DND-41 (cell line): ENCODE results near the gene PADI3.

Experiments
- ATAC-seq: fragments of 200-7000 bp; cut with Tn5 transposase; 3 replicates; pipeline ENCODE4 v1.9.1; 2021; ENCODE audit warnings: low read depth; ENCODE audit not compliant: insufficient read depth
- DNase-seq: peaks from one replicate; pipeline ENCODE4 v3.0.0-alpha.2; 2020
- H2AFZ ChIP-seq: 2 replicates; pipeline ENCODE4 v1.6.0; 2012; ENCODE audit warnings: low read depth, low read length
- H3K27ac ChIP-seq: 2 replicates; pipeline ENCODE4 v1.5.1; 2012; ENCODE audit warnings: low read length, inconsistent platforms
- H3K27me3 ChIP-seq: fragments of 200-600 bp; sonication (generic); 2 replicates; pipeline ENCODE4 v1.6.0; 2012; ENCODE audit warnings: low read length, mild to moderate bottlenecking, inconsistent platforms; ENCODE audit not compliant: insufficient read depth, poor library complexity
- H3K36me3 ChIP-seq: 2 replicates; pipeline ENCODE4 v1.5.1; 2012; ENCODE audit warnings: low read length, inconsistent platforms; ENCODE audit not compliant: insufficient read depth
- H3K4me1 ChIP-seq: 2 replicates; pipeline ENCODE4 v1.5.1; 2012; ENCODE audit warnings: mild to moderate bottlenecking, low read length; ENCODE audit not compliant: insufficient read depth
- H3K4me2 ChIP-seq: 2 replicates; pipeline ENCODE4 v1.6.0; 2012; ENCODE audit warnings: mild to moderate bottlenecking, moderate library complexity, low read length, inconsistent platforms; ENCODE audit not compliant: insufficient read depth
- H3K4me3 ChIP-seq, 2 experiments: fragments of 200-600 bp in 1 of 2; shearing (Covaris generic) in 1 of 2; 2 replicates each; pipeline ENCODE4 v1.5.1; 2012 to 2016; ENCODE audit warnings: inconsistent platforms in 2 of 2, low read length in 2 of 2, mild to moderate bottlenecking in 2 of 2, low read depth in 1 of 2, moderate library complexity in 1 of 2
- H3K79me2 ChIP-seq: 2 replicates; pipeline ENCODE4 v1.6.0; 2012; ENCODE audit warnings: low read length, inconsistent platforms; ENCODE audit not compliant: insufficient read depth
- H3K9ac ChIP-seq: 2 replicates; pipeline ENCODE4 v1.6.0; 2012; ENCODE audit warnings: low read depth, mild to moderate bottlenecking, inconsistent platforms, low read length, moderate library complexity
- H3K9me3 ChIP-seq: 2 replicates; pipeline ENCODE4 v1.5.1; 2012; ENCODE audit warnings: low read length, moderate library complexity, mild to moderate bottlenecking, inconsistent platforms; ENCODE audit not compliant: insufficient read depth, severe bottlenecking
- H4K20me1 ChIP-seq: 2 replicates; pipeline ENCODE4 v1.6.0; 2012; ENCODE audit warnings: low read length; ENCODE audit not compliant: insufficient read depth
- EZH2 ChIP-seq: IDR thresholded peaks from 3 replicates; pipeline ENCODE4 v1.6.1; 2012; ENCODE audit warnings: borderline replicate concordance, low read depth, mild to moderate bottlenecking, moderate library complexity, low read length, inconsistent platforms; ENCODE audit not compliant: severe bottlenecking
- TF ChIP-seq, protein P1 (sequence below): IDR thresholded peaks from 2 replicates; pipeline ENCODE4 v1.5.1; 2012; ENCODE audit warnings: borderline replicate concordance, low read length, moderate library complexity, mild to moderate bottlenecking; ENCODE audit not compliant: poor library complexity, severe bottlenecking; ENCODE audit errors: extremely low read depth

Gene PADI3

DNA sequence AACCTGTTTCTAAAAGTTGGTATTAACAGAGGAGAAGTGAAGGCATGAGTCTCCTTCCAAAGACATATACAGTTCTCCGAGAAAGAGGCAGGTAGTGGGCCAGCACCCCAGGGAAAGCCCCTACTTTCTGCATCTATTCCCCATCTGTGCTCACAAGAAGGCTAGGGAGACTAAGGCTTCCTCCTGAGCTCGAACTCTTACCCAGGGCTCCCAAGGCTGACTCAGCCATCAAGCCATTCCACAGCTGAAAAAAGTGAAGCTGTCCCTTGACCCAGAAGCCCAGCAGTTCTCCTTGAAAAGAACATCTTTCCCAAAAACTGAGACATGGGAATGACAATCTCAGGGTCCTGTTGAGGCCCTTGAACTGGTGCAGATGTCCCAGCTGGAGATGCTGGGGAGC lies 1.9 kb upstream of the PADI3 start:
- Histone ChIP-seq H3K4me3 (no peak overlapping the region), H3K9ac (no peak overlapping the region), H3K79me2 (no peaks in the 10 kb centered on the region), H4K20me1 (no peaks in the 10 kb centered on the region), H3K4me1 (no peaks in the 10 kb centered on the region), H3K36me3 (no peaks in the 10 kb centered on the region), H3K27ac (no peak overlapping the region), H3K4me2 (no peak overlapping the region), H2AFZ (no peak overlapping the region), H3K9me3 (no peaks in the 10 kb centered on the region), H3K27me3 (peaks cover 48% of the 10 kb centered on the region)
- no peak for ATAC-seq
- DNase-seq = no peak
- TF ChIP-seq, protein P1, sequence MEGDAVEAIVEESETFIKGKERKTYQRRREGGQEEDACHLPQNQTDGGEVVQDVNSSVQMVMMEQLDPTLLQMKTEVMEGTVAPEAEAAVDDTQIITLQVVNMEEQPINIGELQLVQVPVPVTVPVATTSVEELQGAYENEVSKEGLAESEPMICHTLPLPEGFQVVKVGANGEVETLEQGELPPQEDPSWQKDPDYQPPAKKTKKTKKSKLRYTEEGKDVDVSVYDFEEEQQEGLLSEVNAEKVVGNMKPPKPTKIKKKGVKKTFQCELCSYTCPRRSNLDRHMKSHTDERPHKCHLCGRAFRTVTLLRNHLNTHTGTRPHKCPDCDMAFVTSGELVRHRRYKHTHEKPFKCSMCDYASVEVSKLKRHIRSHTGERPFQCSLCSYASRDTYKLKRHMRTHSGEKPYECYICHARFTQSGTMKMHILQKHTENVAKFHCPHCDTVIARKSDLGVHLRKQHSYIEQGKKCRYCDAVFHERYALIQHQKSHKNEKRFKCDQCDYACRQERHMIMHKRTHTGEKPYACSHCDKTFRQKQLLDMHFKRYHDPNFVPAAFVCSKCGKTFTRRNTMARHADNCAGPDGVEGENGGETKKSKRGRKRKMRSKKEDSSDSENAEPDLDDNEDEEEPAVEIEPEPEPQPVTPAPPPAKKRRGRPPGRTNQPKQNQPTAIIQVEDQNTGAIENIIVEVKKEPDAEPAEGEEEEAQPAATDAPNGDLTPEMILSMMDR = no peak
- TF ChIP-seq EZH2 = no peak

DNA sequence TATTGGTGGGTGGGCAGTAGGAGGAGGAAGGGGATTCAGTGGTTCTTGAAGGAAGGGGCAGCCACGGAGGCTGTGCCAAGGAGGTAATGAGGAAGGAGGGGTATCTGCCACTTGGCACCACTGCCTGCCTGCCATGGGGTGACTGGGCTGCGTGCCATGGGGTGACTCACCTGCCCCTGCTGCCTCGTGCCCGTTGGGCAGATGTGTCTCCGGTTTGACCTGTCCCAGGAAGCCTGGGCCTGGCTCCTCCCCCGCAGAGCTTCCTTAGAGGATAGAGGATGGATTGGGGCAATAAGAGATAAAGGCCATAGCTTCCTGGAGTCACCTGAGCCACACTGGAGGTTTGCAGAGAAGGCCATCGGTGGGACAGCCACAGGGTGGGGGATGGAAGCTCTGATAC lies 1.7 kb downstream of the PADI3 start:
- no peak overlapping the region for H3K4me2 ChIP-seq
- no peak overlapping the region for H3K9ac ChIP-seq
- no peak overlapping the region for H2AFZ ChIP-seq
- H3K36me3 ChIP-seq = no peaks in the 10 kb centered on the region
- no peaks in the 10 kb centered on the region for H3K79me2 ChIP-seq
- no peak overlapping the region for H3K27ac ChIP-seq
- H3K4me3 ChIP-seq = no peak overlapping the region
- ATAC-seq (no peak), DNase-seq (no peak)
- TF ChIP-seq, protein P1 = no peak
- no peaks in the 10 kb centered on the region for H3K4me1 ChIP-seq
- H4K20me1 ChIP-seq = no peaks in the 10 kb centered on the region; the same call in 1 of the 2 replicates
- H3K9me3 ChIP-seq = no peaks in the 10 kb centered on the region
- H3K27me3 ChIP-seq = peaks cover 29% of the 10 kb centered on the region

DNA sequence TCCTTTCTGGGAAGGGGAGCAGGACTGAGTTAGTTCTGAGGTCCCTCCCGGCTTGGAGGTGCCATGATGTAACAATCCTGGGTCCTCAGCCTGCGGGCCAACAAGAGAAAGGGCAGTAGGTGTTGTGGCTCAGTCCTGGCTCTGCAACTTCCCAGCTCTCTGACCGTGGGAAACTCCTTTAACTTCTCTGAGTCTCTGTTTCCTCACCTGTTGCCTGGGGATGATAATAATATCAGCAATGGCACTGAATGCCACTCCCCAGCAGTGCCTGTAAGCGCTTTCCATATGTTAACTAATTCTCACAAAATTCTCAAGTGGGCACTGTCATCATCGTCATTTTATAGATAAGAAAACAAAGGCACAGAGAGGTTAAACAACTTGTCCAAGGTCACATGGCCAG lies 2.3 kb downstream of the PADI3 start:
- no peaks in the 10 kb centered on the region for H3K9me3 ChIP-seq
- H3K4me3 ChIP-seq = no peak overlapping the region
- no peak for ATAC-seq
- H3K27me3 ChIP-seq = peaks cover 25% of the 10 kb centered on the region
- H3K27ac ChIP-seq = no peak overlapping the region
- H3K9ac ChIP-seq = no peak overlapping the region
- H3K36me3 ChIP-seq = no peaks in the 10 kb centered on the region
- no peak overlapping the region for H2AFZ ChIP-seq
- no peak for DNase-seq
- no peaks in the 10 kb centered on the region; the same call in 1 of the 2 replicates for H4K20me1 ChIP-seq
- no peak for TF ChIP-seq EZH2
- TF ChIP-seq, protein P1 = no peak
- H3K4me1 ChIP-seq = no peaks in the 10 kb centered on the region
- H3K79me2 ChIP-seq = no peaks in the 10 kb centered on the region
- H3K4me2 ChIP-seq = no peak overlapping the region
